Naive thymus-derived CD4-positive, alpha-beta T cell (primary cell): ENCODE data around the gene CCDC85A. TPM values are rescaled to one million over a fixed set of nuclear protein-coding genes. Genes with fewer than 3 reads are reported as not detected.
A peak's percentile ranks its signal among the peaks of the same experiment; 100 is the strongest.

Source experiments
- ATAC-seq: fragments of 150-1000 bp; cut with Tn5 transposase; 2 replicates; pipeline ENCODE4 v1.10.0; 2021; ENCODE audit warnings: mild to moderate bottlenecking, moderate library complexity
- CTCF ChIA-PET: fragments of 350-600 bp; sonication (Branson Sonifier 250); formaldehyde crosslinking; loops from one replicate; lab custom pipeline; 2021; ENCODE audit warnings: antibody characterized with exemption; lab: Charles Lee
- POLR2A ChIA-PET: fragments of 350-600 bp; sonication (Branson Sonifier 250); formaldehyde crosslinking; loops from one replicate; lab custom pipeline; 2021; ENCODE audit warnings: antibody characterized with exemption, inconsistent platforms; lab: Charles Lee
- DNase-seq, 9 donors: peaks; one replicate each; pipeline versions ENCODE4 v3.0.0 to v3.0.0-alpha.2; 2020 to 2022; ENCODE audit warnings: mixed read lengths in 1 of 9
- H3K27ac ChIP-seq: one replicate; pipeline ENCODE4 v1.7.0; 2013; ENCODE audit warnings: mild to moderate bottlenecking, low read depth, low read length, moderate library complexity
- H3K27me3 ChIP-seq, 2 donors: one replicate each; pipeline ENCODE4 v1.7.0; 2013; ENCODE audit warnings: low read length in 2 of 2, mild to moderate bottlenecking in 2 of 2, moderate library complexity in 2 of 2; ENCODE audit not compliant: control insufficient read depth in 2 of 2, insufficient read depth in 2 of 2
- H3K36me3 ChIP-seq, 3 experiments: 1 replicate in 2 of 3; 2 replicates in 1 of 3; pipeline ENCODE4 v1.7.0; 2013; ENCODE audit warnings: low read length in 3 of 3, mild to moderate bottlenecking in 3 of 3, moderate library complexity in 1 of 3; ENCODE audit not compliant: insufficient read depth in 3 of 3, control insufficient read depth in 2 of 3
- H3K4me1 ChIP-seq, 2 donors: one replicate each; pipeline ENCODE4 v1.7.0; 2013; ENCODE audit warnings: low read length in 2 of 2, mild to moderate bottlenecking in 2 of 2, moderate library complexity in 1 of 2; ENCODE audit not compliant: control insufficient read depth in 2 of 2, insufficient read depth in 2 of 2
- H3K4me3 ChIP-seq: 2 replicates; pipeline ENCODE4 v1.7.0; 2013; ENCODE audit warnings: mild to moderate bottlenecking, low read length
- H3K9me3 ChIP-seq, 3 experiments: 1 replicate in 2 of 3; 2 replicates in 1 of 3; pipeline ENCODE4 v1.7.0; 2013; ENCODE audit warnings: low read length in 3 of 3; ENCODE audit not compliant: control insufficient read depth in 2 of 3
- H3K27ac Mint-ChIP-seq, 9 donors: one replicate each; pipeline ENCODE4 v1.8.0; 2020 to 2022; ENCODE audit warnings: mixed read lengths in 9 of 9, mild to moderate bottlenecking in 8 of 9, moderate library complexity in 5 of 9, inconsistent platforms in 2 of 9
- H3K27me3 Mint-ChIP-seq, 5 donors: one replicate each; pipeline ENCODE4 v1.8.0; 2021 to 2022; ENCODE audit warnings: mixed read lengths in 5 of 5, mild to moderate bottlenecking in 1 of 5
- H3K36me3 Mint-ChIP-seq, 5 donors: one replicate each; pipeline ENCODE4 v1.8.0; 2020 to 2022; ENCODE audit warnings: mixed read lengths in 5 of 5, mild to moderate bottlenecking in 3 of 5, inconsistent platforms in 1 of 5
- H3K4me1 Mint-ChIP-seq, 7 donors: one replicate each; pipeline ENCODE4 v1.8.0; 2020 to 2022; ENCODE audit warnings: mixed read lengths in 7 of 7, mild to moderate bottlenecking in 3 of 7, inconsistent platforms in 1 of 7
- H3K4me3 Mint-ChIP-seq, 10 donors: one replicate each; pipeline ENCODE4 v1.8.0; 2020 to 2022; ENCODE audit warnings: mild to moderate bottlenecking in 10 of 10, mixed read lengths in 10 of 10, moderate library complexity in 6 of 10, inconsistent platforms in 2 of 10
- H3K9me3 Mint-ChIP-seq, 11 donors: one replicate each; pipeline ENCODE4 v1.8.0; 2020 to 2022; ENCODE audit warnings: mixed read lengths in 11 of 11, mild to moderate bottlenecking in 4 of 11, inconsistent platforms in 1 of 11, moderate library complexity in 1 of 11
- intact Hi-C, 2 donors: fragments of 100-400 bp; cut with micrococcal nuclease; formaldehyde crosslinking; loops; one replicate each; pipeline ENCODE4 v1.15.1; 2023
- polyA plus RNA-seq, 2 donors: library from polyadenylated mRNA; unstranded; fragments of 300-500 nt; fragmentation: Illumina TruSeq; gene quantifications; one replicate each; pipeline ENCODE4 v1.2.3, GENCODE V29; 2021
- total RNA-seq, 6 experiments: library from RNA in 5 of 6; stranded (reverse) in 5 of 6; gene quantifications; 1 replicate in 5 of 6; 2 replicates in 1 of 6; pipeline ENCODE4 v1.2.3 and lab custom pipeline; 2021 to 2026

Gene CCDC85A
- total and polyA plus RNA-seq, 7 experiments from 2014 or later, result not detected

DNA sequence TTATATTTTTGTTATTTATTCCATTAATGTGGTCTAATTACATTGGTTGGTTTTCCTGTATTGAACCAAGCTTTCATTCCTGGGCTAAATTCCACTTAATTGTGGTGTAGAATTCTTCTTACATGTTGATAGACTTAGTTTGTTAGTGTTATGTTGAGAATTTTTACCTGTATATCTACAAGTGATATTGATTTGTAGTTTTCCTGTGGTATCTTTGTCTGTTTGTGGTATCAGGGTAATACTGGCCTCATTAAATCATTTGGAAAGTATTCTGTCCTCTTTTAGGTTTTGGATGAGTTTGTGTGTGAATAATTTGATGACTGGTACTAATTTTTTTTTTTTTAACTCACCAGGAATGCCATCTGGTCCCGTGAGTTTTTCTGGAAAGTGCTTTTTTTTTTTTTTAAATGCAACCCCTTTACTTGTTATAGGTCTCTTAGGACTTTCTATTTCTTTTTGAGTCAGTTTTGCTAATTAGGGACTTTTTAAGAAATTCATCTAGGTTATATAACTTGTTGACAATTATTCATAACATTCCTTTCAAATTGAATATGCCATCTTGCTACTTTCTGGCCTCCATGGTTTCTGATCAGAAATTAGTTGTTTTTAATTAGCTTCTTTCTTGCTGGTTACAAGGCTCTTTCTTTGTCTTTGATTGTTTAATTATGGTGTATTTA, 232.8 kb downstream of the CCDC85A start:
- H3K36me3 ChIP-seq, result no peaks in the 10 kb centered on the region
- CTCF ChIA-PET, result no interaction called here
- Mint-ChIP-seq H3K27ac (peak overlapping the region in 1 of 9 donors; percentile 1), H3K4me3 (no peak overlapping the region), H3K9me3 (peaks cover 4 to 15% (median 8%) of the 10 kb centered on the region in 11 donors), H3K27me3 (no peaks in the 10 kb centered on the region), H3K36me3 (no peaks in the 10 kb centered on the region), H3K4me1 (no peaks in the 10 kb centered on the region)
- H3K9me3 ChIP-seq, result no peaks in the 10 kb centered on the region
- no peak overlapping the region for H3K4me3 ChIP-seq
- intact Hi-C loops, result no loop called here
- no peaks in the 10 kb centered on the region for H3K27me3 ChIP-seq
- no peak overlapping the region for H3K27ac ChIP-seq
- POLR2A ChIA-PET, result no interaction called here
- DNase-seq (no peak), ATAC-seq (no peak)
- H3K4me1 ChIP-seq, result no peaks in the 10 kb centered on the region
